K562 (cell line): ENCODE measurements around the gene PLK1. TPM values are rescaled to one million over a fixed set of nuclear protein-coding genes. Genes with fewer than 3 reads are reported as not detected.

ENCODE experiments used
- ARHGAP35 ChIP-seq: fragments of 450-650 bp; IDR thresholded peaks from 2 replicates; pipeline ENCODE4 v1.6.1; 2018; ENCODE audit not compliant: partially characterized antibody
- HNRNPLL ChIP-seq: fragments of 200-400 bp; formaldehyde crosslinking; IDR thresholded peaks from 2 replicates; pipeline ENCODE4 v1.6.1; 2017; ENCODE audit warnings: low read length, low read depth, mild to moderate bottlenecking; ENCODE audit not compliant: poor library complexity, severe bottlenecking
- SREBF1 ChIP-seq: fragments of 150-350 bp; IDR thresholded peaks from 2 replicates; pipeline ENCODE4 v1.6.1; 2014; ENCODE audit warnings: antibody characterized with exemption, low read depth, low read length, borderline replicate concordance
- TCF3 ChIP-seq: sonication (generic); formaldehyde crosslinking; IDR thresholded peaks from 2 replicates; pipeline ENCODE4 v1.4.0; 2020; ENCODE audit warnings: mild to moderate bottlenecking, missing genetic modification reagents
- ZNF76 ChIP-seq: fragments of 250-450 bp; sonication (Bioruptor Pico); IDR thresholded peaks from 2 replicates; pipeline ENCODE4 v1.4.0; 2020; ENCODE audit warnings: mild to moderate bottlenecking, moderate library complexity, borderline replicate concordance
- polyA plus RNA-seq, 8 experiments: library from polyadenylated mRNA; depleted of rRNA in 4 of 8; stranded (reverse) in 5 of 8; unstranded in 3 of 8; fragments of >200 nt; fragmentation: Nextera tagmentation in 2 of 8; fragmentation: Illumina TruSeq in 1 of 8; extraction: Ambion mirVana in 2 of 8; extraction: Trizol in 1 of 8; gene quantifications; 2 replicates each; pipeline versions ENCODE4 v1.2.1 to v1.2.3, GENCODE V29; 2011 to 2014; ENCODE audit warnings: inconsistent platforms in 1 of 8, missing spikeins in 1 of 8
- total RNA-seq, 7 experiments: library from RNA; depleted of rRNA in 6 of 7; stranded (reverse); fragments of >200 nt in 6 of 7; fragmentation: Illumina TruSeq in 2 of 7; extraction: Trizol in 2 of 7; gene quantifications; 2 replicates each; pipeline versions ENCODE4 v1.2.1 to v1.2.3, GENCODE V29; 2011 to 2021; ENCODE audit warnings: low replicate concordance in 1 of 7
- TF ChIP-seq, protein P1 (sequence below): fragments of 450-650 bp; IDR thresholded peaks from 2 replicates; pipeline ENCODE4 v1.6.1; 2016; ENCODE audit warnings: low read depth
- TF ChIP-seq, protein P2 (sequence below): fragments of 450-650 bp; IDR thresholded peaks from 2 replicates; pipeline ENCODE4 v1.6.1; 2016; ENCODE audit warnings: borderline replicate concordance
- TF ChIP-seq, protein P3 (sequence below): fragments of 450-650 bp; IDR thresholded peaks from 2 replicates; pipeline ENCODE4 v1.6.1; 2017; ENCODE audit warnings: antibody characterized with exemption, mild to moderate bottlenecking
- TF ChIP-seq, protein P4 (sequence below): fragments of 450-650 bp; formaldehyde crosslinking; IDR thresholded peaks from 2 replicates; pipeline ENCODE4 v1.4.0; 2020; ENCODE audit warnings: mild to moderate bottlenecking, mixed read lengths

PLK1 gene
- total and polyA plus RNA-seq, 9 of the 15 experiments (the other 6 are each of a cell fraction or from before 2014, with no cell fraction given): 13.6 to 212 (median 45.5) TPM

DNA sequence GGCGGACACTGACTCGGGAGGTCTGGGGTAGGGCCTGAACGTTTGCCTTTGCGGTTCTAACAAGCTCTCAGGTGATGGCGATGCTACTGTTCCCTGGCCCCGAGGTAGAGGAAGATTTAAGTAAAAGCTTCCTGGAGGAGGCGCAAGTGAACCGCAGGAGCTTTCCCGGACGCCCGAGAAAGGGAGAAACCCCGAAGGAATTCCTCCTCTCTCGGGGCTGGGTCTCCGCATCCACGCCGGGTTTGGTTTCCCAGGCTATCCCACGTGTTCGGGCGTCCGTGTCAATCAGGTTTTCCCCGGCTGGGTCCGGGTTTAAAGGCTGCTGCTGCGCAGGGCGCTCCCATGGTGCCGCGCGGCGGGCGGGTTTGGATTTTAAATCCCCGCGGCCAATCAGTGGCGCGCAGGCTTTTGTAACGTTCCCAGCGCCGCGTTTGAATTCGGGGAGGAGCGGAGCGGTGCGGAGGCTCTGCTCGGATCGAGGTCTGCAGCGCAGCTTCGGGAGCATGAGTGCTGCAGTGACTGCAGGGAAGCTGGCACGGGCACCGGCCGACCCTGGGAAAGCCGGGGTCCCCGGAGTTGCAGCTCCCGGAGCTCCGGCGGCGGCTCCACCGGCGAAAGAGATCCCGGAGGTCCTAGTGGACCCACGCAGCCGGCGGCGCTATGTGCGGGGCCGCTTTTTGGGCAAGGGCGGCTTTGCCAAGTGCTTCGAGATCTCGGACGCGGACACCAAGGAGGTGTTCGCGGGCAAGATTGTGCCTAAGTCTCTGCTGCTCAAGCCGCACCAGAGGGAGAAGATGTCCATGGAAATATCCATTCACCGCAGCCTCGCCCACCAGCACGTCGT is at the start of gene PLK1 (continued):
- TF ChIP-seq, protein P1, sequence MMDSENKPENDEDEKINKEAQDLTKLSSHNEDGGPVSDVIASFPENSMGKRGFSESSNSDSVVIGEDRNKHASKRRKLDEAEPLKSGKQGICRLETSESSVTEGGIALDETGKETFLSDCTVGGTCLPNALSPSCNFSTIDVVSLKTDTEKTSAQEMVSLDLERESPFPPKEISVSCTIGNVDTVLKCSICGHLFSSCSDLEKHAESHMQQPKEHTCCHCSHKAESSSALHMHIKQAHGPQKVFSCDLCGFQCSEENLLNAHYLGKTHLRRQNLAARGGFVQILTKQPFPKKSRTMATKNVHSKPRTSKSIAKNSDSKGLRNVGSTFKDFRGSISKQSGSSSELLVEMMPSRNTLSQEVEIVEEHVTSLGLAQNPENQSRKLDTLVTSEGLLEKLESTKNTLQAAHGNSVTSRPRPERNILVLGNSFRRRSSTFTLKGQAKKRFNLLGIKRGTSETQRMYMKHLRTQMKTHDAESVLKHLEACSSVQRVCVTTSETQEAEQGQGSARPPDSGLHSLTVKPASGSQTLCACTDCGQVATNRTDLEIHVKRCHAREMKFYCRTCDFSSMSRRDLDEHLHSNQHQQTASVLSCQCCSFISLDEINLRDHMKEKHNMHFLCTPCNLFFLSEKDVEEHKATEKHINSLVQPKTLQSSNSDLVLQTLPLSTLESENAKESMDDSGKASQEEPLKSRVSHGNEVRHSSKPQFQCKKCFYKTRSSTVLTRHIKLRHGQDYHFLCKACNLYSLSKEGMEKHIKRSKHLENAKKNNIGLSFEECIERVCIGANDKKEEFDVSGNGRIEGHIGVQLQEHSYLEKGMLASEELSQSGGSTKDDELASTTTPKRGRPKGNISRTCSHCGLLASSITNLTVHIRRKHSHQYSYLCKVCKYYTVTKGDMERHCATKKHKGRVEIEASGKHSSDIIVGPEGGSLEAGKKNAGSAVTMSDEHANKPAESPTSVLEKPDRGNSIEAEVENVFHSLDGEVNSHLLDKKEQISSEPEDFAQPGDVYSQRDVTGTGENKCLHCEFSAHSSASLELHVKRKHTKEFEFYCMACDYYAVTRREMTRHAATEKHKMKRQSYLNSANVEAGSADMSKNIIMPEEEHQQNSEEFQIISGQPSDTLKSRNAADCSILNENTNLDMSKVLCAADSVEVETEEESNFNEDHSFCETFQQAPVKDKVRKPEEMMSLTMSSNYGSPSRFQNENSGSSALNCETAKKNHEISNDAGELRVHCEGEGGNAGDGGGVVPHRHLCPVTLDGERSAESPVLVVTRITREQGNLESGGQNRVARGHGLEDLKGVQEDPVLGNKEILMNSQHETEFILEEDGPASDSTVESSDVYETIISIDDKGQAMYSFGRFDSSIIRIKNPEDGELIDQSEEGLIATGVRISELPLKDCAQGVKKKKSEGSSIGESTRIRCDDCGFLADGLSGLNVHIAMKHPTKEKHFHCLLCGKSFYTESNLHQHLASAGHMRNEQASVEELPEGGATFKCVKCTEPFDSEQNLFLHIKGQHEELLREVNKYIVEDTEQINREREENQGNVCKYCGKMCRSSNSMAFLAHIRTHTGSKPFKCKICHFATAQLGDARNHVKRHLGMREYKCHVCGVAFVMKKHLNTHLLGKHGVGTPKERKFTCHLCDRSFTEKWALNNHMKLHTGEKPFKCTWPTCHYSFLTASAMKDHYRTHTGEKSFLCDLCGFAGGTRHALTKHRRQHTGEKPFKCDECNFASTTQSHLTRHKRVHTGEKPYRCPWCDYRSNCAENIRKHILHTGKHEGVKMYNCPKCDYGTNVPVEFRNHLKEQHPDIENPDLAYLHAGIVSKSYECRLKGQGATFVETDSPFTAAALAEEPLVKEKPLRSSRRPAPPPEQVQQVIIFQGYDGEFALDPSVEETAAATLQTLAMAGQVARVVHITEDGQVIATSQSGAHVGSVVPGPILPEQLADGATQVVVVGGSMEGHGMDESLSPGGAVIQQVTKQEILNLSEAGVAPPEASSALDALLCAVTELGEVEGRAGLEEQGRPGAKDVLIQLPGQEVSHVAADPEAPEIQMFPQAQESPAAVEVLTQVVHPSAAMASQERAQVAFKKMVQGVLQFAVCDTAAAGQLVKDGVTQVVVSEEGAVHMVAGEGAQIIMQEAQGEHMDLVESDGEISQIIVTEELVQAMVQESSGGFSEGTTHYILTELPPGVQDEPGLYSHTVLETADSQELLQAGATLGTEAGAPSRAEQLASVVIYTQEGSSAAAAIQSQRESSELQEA: no peak
- no peak for TF ChIP-seq ARHGAP35
- TF ChIP-seq, protein P2, sequence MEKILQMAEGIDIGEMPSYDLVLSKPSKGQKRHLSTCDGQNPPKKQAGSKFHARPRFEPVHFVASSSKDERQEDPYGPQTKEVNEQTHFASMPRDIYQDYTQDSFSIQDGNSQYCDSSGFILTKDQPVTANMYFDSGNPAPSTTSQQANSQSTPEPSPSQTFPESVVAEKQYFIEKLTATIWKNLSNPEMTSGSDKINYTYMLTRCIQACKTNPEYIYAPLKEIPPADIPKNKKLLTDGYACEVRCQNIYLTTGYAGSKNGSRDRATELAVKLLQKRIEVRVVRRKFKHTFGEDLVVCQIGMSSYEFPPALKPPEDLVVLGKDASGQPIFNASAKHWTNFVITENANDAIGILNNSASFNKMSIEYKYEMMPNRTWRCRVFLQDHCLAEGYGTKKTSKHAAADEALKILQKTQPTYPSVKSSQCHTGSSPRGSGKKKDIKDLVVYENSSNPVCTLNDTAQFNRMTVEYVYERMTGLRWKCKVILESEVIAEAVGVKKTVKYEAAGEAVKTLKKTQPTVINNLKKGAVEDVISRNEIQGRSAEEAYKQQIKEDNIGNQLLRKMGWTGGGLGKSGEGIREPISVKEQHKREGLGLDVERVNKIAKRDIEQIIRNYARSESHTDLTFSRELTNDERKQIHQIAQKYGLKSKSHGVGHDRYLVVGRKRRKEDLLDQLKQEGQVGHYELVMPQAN: peak; percentile 66; the same call in 1 of the 2 replicates
- 0 out of 2 replicates have a peak, but pooled peaks have one; percentile 32 for TF ChIP-seq TCF3
- no peak for TF ChIP-seq ZNF76 (CRISPR knock-in tag)
- TF ChIP-seq, protein P3, sequence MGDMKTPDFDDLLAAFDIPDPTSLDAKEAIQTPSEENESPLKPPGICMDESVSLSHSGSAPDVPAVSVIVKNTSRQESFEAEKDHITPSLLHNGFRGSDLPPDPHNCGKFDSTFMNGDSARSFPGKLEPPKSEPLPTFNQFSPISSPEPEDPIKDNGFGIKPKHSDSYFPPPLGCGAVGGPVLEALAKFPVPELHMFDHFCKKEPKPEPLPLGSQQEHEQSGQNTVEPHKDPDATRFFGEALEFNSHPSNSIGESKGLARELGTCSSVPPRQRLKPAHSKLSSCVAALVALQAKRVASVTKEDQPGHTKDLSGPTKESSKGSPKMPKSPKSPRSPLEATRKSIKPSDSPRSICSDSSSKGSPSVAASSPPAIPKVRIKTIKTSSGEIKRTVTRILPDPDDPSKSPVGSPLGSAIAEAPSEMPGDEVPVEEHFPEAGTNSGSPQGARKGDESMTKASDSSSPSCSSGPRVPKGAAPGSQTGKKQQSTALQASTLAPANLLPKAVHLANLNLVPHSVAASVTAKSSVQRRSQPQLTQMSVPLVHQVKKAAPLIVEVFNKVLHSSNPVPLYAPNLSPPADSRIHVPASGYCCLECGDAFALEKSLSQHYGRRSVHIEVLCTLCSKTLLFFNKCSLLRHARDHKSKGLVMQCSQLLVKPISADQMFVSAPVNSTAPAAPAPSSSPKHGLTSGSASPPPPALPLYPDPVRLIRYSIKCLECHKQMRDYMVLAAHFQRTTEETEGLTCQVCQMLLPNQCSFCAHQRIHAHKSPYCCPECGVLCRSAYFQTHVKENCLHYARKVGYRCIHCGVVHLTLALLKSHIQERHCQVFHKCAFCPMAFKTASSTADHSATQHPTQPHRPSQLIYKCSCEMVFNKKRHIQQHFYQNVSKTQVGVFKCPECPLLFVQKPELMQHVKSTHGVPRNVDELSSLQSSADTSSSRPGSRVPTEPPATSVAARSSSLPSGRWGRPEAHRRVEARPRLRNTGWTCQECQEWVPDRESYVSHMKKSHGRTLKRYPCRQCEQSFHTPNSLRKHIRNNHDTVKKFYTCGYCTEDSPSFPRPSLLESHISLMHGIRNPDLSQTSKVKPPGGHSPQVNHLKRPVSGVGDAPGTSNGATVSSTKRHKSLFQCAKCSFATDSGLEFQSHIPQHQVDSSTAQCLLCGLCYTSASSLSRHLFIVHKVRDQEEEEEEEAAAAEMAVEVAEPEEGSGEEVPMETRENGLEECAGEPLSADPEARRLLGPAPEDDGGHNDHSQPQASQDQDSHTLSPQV: peak; percentile 91
- TF ChIP-seq, protein P4, sequence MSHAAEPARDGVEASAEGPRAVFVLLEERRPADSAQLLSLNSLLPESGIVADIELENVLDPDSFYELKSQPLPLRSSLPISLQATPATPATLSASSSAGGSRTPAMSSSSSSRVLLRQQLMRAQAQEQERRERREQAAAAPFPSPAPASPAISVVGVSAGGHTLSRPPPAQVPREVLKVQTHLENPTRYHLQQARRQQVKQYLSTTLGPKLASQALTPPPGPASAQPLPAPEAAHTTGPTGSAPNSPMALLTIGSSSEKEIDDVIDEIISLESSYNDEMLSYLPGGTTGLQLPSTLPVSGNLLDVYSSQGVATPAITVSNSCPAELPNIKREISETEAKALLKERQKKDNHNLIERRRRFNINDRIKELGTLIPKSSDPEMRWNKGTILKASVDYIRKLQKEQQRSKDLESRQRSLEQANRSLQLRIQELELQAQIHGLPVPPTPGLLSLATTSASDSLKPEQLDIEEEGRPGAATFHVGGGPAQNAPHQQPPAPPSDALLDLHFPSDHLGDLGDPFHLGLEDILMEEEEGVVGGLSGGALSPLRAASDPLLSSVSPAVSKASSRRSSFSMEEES (CRISPR knock-in tag): no peak
- TF ChIP-seq HNRNPLL: peak; percentile 95
- TF ChIP-seq SREBF1: no peak
